NCI-H2029 treated with DMSO at 0.1 percent for 48 hours (cell line): ENCODE measurements around the gene GAN.

ENCODE experiments used
- DNase-seq: peaks from one replicate; lab custom pipeline; 2025; lab: John Stamatoyannopoulos, UW

GAN gene

GRCh38 chr16:81353895-81354294, 39.1 kb downstream of the GAN start:
- no peak for DNase-seq

GRCh38 chr16:81357711-81358260, 43.0 kb downstream of the GAN start:
- DNase-seq, result no peak

GRCh38 chr16:81358860-81359259, 44.1 kb downstream of the GAN start:
- DNase-seq, result no peak

GRCh38 chr16:81360135-81360534, 45.4 kb downstream of the GAN start:
- no peak for DNase-seq

GRCh38 chr16:81365731-81366130, 51.0 kb downstream of the GAN start:
- DNase-seq, result no peak

- peak; percentile 4 for DNase-seq
Measured at GRCh38 chr16:81366316-81366932, 51.7 kb downstream of the GAN start.

GRCh38 chr16:81367821-81368220, 53.1 kb downstream of the GAN start:
- DNase-seq, result no peak

GRCh38 chr16:81369888-81370504, 55.2 kb downstream of the GAN start:
- no peak for DNase-seq

- no peak for DNase-seq
Measured at GRCh38 chr16:81371106-81371505, 56.3 kb downstream of the GAN start.

GRCh38 chr16:81374550-81374949, 59.8 kb downstream of the GAN start:
- no peak for DNase-seq

- no peak for DNase-seq
Measured at GRCh38 chr16:81376880-81377279, 62.1 kb downstream of the GAN start.

GRCh38 chr16:81378049-81378448, 63.3 kb downstream of the GAN start:
- DNase-seq, result no peak

GRCh38 chr16:81380932-81381331, 66.2 kb downstream of the GAN start:
- no peak for DNase-seq

GRCh38 chr16:81384006-81384405, 69.2 kb downstream of the GAN start:
- DNase-seq, result no peak

- DNase-seq, result no peak
Measured at GRCh38 chr16:81385031-81385756, 70.4 kb downstream of the GAN start.

- no peak for DNase-seq
Measured at GRCh38 chr16:81388357-81388756, 73.6 kb downstream of the GAN start.

GRCh38 chr16:81390840-81391239, 76.1 kb downstream of the GAN start:
- DNase-seq, result no peak

GRCh38 chr16:81392011-81392410, 77.2 kb downstream of the GAN start:
- DNase-seq, result no peak

GRCh38 chr16:81394416-81394815, 79.7 kb downstream of the GAN start:
- DNase-seq, result no peak

GRCh38 chr16:81394966-81395655, 80.3 kb downstream of the GAN start:
- no peak for DNase-seq

GRCh38 chr16:81397058-81397878, 82.5 kb downstream of the GAN start:
- no peak for DNase-seq
